ENCODE results near the gene TMEM183A.

Gene TMEM183A

DNA sequence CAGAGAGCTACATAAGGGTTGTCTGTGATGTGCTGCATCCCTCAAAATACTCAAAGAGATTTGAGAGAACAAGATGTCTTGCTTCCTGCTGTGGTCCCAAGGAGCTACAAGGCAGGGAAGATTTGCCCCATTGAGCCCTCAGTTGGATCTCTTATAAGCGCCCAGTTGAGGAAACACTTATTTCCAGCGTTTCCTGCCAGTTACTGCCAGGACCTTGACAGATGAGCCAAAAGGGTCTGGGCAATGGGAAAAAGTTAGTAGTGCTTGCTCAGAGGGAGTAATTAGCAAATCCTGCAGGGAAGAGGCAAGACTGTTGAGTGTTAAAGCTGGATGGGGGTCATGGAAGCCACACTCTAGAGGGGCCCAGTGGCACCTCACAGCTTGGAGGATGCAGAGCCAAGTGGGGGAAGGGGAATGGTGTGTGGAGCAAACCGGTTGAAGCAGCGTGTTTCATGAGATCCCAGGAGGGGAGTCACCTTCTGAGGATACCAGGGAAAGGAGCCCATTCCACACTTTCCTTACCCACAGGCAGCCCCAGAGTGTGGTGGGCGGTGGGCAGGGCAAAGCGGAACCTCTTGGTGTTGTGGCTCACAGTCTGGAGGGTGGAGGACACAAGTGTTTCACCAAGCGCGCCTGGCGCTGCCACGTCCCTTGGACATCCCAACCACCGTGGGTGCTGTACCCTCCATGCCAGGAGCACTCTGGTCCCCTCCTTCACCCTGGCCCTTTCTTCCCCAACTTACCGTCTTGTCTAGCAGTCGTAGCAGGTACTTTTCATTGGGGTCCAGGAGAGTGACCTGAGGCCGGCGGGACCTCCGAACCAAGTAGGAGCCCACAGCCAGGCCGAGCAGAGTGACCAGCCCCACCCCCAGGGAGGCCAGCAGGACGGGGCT lies 40.9 kb upstream of the TMEM183A start:
- Histone ChIP-seq H3K36me3 (ENCODE audit: control insufficient read depth in 1 of 2, insufficient read depth in 2 of 2, low read length in 2 of 2) (peaks cover 15 to 21% of the 10 kb centered on the region in 2 experiments), H3K27ac (ENCODE audit: low read depth, low read length) (peak overlapping the region; percentile 13), H4K91ac (ENCODE audit: low read depth, low read length) (peak overlapping the region; percentile 80), H2BK12ac (ENCODE audit: low read length) (no peak overlapping the region), H2AK5ac (ENCODE audit: low read length) (peak overlapping the region; percentile 22), H2BK5ac (ENCODE audit: low read depth, low read length, poor library complexity) (peak overlapping the region; percentile 59), H4K12ac (ENCODE audit: low read depth, low read length) (peak overlapping the region; percentile 6), H3K4ac (ENCODE audit: low read depth, low read length) (peak overlapping the region; percentile 39), H3K18ac (ENCODE audit: low read length) (peak overlapping the region; percentile 81), H3K9me3 (ENCODE audit: insufficient read depth, low read depth, low read length) (peaks cover 2% of the 10 kb centered on the region), H3K27me3 (ENCODE audit: insufficient read depth, low read length) (no peaks in the 10 kb centered on the region), H3K79me2 (ENCODE audit: control insufficient read depth, insufficient read depth, low read length, poor library complexity) (peaks cover 11% of the 10 kb centered on the region), H3K4me1 (ENCODE audit: control insufficient read depth in 1 of 2, insufficient read depth in 2 of 2, low read length in 2 of 2) (peaks cover 19 to 25% of the 10 kb centered on the region in 2 experiments), H3K9ac (ENCODE audit: low read length) (peak overlapping the region; percentile 93), H3K79me1 (ENCODE audit: low read length) (peaks cover 19% of the 10 kb centered on the region), H3K23ac (ENCODE audit: low read length) (no peak overlapping the region), H3K4me3 (ENCODE audit: low read depth, low read length) (peak overlapping the region; percentile 93), H2BK120ac (ENCODE audit: insufficient read depth, low read length, poor library complexity) (peak overlapping the region; percentile 54), H3K4me2 (ENCODE audit: low read length) (peak overlapping the region; percentile 76), H2AFZ (ENCODE audit: insufficient read depth, low read length, poor library complexity) (peak overlapping the region; percentile 85), H4K8ac (ENCODE audit: low read depth, low read length) (peak overlapping the region; percentile 84), H3K14ac (ENCODE audit: low read length) (peak overlapping the region; percentile 79)
- no peak for DNase-seq
- WGBS (ENCODE audit: extremely low coverage, insufficient coverage, insufficient read length), result no CpG with 5 or more reads among the region's 18 CpGs

DNA sequence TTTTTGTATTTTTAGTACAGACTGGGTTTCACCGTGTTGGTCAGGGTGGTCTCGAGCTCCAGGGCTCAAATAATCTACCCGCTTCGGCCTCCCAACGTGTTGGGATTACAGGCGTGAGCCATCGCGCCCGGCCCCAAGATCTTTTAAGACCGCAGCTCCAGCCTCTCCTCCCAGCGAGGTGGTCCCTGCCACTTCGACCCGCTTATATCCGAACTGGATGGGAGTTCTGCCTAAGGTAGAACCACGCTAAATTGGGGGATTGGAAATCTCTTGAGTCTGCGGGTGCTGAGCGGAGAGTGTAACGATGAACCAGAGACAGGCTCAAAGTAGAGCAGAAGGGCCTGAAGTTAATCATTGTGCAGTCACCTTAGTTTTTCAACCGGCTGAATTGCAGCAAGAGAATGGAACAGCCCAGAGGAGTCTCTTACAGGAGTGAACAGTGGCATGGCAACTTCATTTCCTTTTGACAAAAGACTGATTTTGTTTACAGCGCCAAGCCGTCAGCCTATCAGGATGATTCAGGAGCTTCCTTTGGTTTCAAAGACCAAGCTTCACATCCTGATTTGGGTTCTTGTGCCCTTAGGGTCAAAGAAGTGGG lies 39.4 kb upstream of the TMEM183A start:
- DNase-seq, result peak in 1 of 2 donors; percentile 62
- Histone ChIP-seq H3K36me3 (ENCODE audit: control insufficient read depth in 1 of 2, insufficient read depth in 2 of 2, low read length in 2 of 2) (peaks cover 9% of the 10 kb centered on the region in 2 experiments), H3K4me1 (ENCODE audit: control insufficient read depth in 1 of 2, insufficient read depth in 2 of 2, low read length in 2 of 2) (peaks cover 19 to 25% of the 10 kb centered on the region in 2 experiments), H3K27me3 (ENCODE audit: insufficient read depth, low read length) (no peaks in the 10 kb centered on the region), H3K14ac (ENCODE audit: low read length) (peak overlapping the region; percentile 9), H3K79me1 (ENCODE audit: low read length) (peaks cover 19% of the 10 kb centered on the region), H2BK120ac (ENCODE audit: insufficient read depth, low read length, poor library complexity) (peak overlapping the region; percentile 10), H3K79me2 (ENCODE audit: control insufficient read depth, insufficient read depth, low read length, poor library complexity) (peaks cover 11% of the 10 kb centered on the region), H3K9me3 (ENCODE audit: insufficient read depth, low read depth, low read length) (peaks cover 2% of the 10 kb centered on the region), H3K18ac (ENCODE audit: low read length) (peak overlapping the region; percentile 14), H3K27ac (ENCODE audit: low read depth, low read length) (peak overlapping the region; percentile 36), H4K12ac (ENCODE audit: low read depth, low read length) (no peak overlapping the region), H3K4me3 (ENCODE audit: low read depth, low read length) (peak overlapping the region; percentile 74), H2BK12ac (ENCODE audit: low read length) (no peak overlapping the region), H3K4me2 (ENCODE audit: low read length) (peak overlapping the region; percentile 95), H3K9ac (ENCODE audit: low read length) (peak overlapping the region; percentile 62), H3K23ac (ENCODE audit: low read length) (no peak overlapping the region), H2BK5ac (ENCODE audit: low read depth, low read length, poor library complexity) (peak overlapping the region; percentile 4), H2AFZ (ENCODE audit: insufficient read depth, low read length, poor library complexity) (peak overlapping the region; percentile 61), H4K91ac (ENCODE audit: low read depth, low read length) (peak overlapping the region; percentile 50), H3K4ac (ENCODE audit: low read depth, low read length) (no peak overlapping the region), H2AK5ac (ENCODE audit: low read length) (no peak overlapping the region), H4K8ac (ENCODE audit: low read depth, low read length) (peak overlapping the region; percentile 27)
- no CpG with 5 or more reads among the region's 21 CpGs for WGBS (ENCODE audit: extremely low coverage, insufficient coverage, insufficient read length)

DNA sequence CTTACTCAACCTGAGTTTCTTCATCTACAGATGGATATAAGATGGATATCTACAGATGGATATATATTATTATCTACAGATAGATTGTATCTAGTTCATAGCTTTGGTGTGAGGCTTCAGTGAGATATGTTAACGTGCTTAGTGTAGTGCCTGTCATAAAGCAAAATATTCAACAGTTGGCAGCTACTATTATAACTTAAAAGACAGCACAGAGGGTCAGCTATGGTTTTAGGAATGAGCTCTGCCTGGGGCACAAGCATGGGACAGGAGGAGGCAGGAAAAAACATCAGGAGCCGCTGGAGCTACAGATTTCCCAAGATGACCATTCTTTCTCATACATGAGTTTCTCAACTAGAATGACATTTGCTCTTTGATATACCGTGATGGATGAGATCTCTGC lies 38.8 kb upstream of the TMEM183A start:
- WGBS (ENCODE audit: extremely low coverage, insufficient coverage, insufficient read length), result no CpG with 5 or more reads among the region's 3 CpGs
- Histone ChIP-seq H3K36me3 (ENCODE audit: control insufficient read depth in 1 of 2, insufficient read depth in 2 of 2, low read length in 2 of 2) (peaks cover 6 to 7% of the 10 kb centered on the region in 2 experiments), H3K18ac (ENCODE audit: low read length) (no peak overlapping the region), H3K79me2 (ENCODE audit: control insufficient read depth, insufficient read depth, low read length, poor library complexity) (peaks cover 11% of the 10 kb centered on the region), H3K9ac (ENCODE audit: low read length) (no peak overlapping the region), H2AK5ac (ENCODE audit: low read length) (no peak overlapping the region), H3K4me1 (ENCODE audit: control insufficient read depth in 1 of 2, insufficient read depth in 2 of 2, low read length in 2 of 2) (peaks cover 19 to 25% of the 10 kb centered on the region in 2 experiments), H2BK120ac (ENCODE audit: insufficient read depth, low read length, poor library complexity) (no peak overlapping the region), H3K23ac (ENCODE audit: low read length) (no peak overlapping the region), H3K79me1 (ENCODE audit: low read length) (peaks cover 19% of the 10 kb centered on the region), H4K12ac (ENCODE audit: low read depth, low read length) (no peak overlapping the region), H3K27ac (ENCODE audit: low read depth, low read length) (no peak overlapping the region), H4K91ac (ENCODE audit: low read depth, low read length) (no peak overlapping the region), H4K8ac (ENCODE audit: low read depth, low read length) (no peak overlapping the region), H3K4me2 (ENCODE audit: low read length) (no peak overlapping the region), H2AFZ (ENCODE audit: insufficient read depth, low read length, poor library complexity) (no peak overlapping the region), H3K14ac (ENCODE audit: low read length) (no peak overlapping the region), H3K4me3 (ENCODE audit: low read depth, low read length) (no peak overlapping the region), H2BK5ac (ENCODE audit: low read depth, low read length, poor library complexity) (no peak overlapping the region), H2BK12ac (ENCODE audit: low read length) (no peak overlapping the region), H3K4ac (ENCODE audit: low read depth, low read length) (no peak overlapping the region), H3K9me3 (ENCODE audit: insufficient read depth, low read depth, low read length) (peaks cover 2% of the 10 kb centered on the region), H3K27me3 (ENCODE audit: insufficient read depth, low read length) (no peaks in the 10 kb centered on the region)
- peak; percentile 83 to 85 for DNase-seq

- peaks cover 11% of the 10 kb centered on the region for H3K79me2 ChIP-seq (ENCODE audit: control insufficient read depth, insufficient read depth, low read length, poor library complexity)
- WGBS (ENCODE audit: extremely low coverage, insufficient coverage, insufficient read length), result no CpG with 5 or more reads among the region's 5 CpGs
Measured at GRCh38 chr1:202968895-202969295, 38.3 kb upstream of the TMEM183A start.

More at GRCh38 chr1:202968895-202969295, 38.3 kb upstream of the TMEM183A start:
- H3K27ac ChIP-seq (ENCODE audit: low read depth, low read length), result no peak overlapping the region
- H2BK120ac ChIP-seq (ENCODE audit: insufficient read depth, low read length, poor library complexity), result no peak overlapping the region
- no peak overlapping the region for H3K9ac ChIP-seq (ENCODE audit: low read length)
- no peak overlapping the region for H3K4me3 ChIP-seq (ENCODE audit: low read depth, low read length)
- H2AK5ac ChIP-seq (ENCODE audit: low read length), result no peak overlapping the region
- DNase-seq, result peak; percentile 31 to 67
- no peak overlapping the region for H3K23ac ChIP-seq (ENCODE audit: low read length)
- H3K4me1 ChIP-seq (ENCODE audit: control insufficient read depth in 1 of 2, insufficient read depth in 2 of 2, low read length in 2 of 2), result peaks cover 19 to 25% of the 10 kb centered on the region in 2 experiments
- no peak overlapping the region for H3K18ac ChIP-seq (ENCODE audit: low read length)
- peaks cover 2% of the 10 kb centered on the region for H3K9me3 ChIP-seq (ENCODE audit: insufficient read depth, low read depth, low read length)
- no peak overlapping the region for H4K12ac ChIP-seq (ENCODE audit: low read depth, low read length)
- H3K14ac ChIP-seq (ENCODE audit: low read length), result no peak overlapping the region
- no peak overlapping the region for H3K4ac ChIP-seq (ENCODE audit: low read depth, low read length)
- no peak overlapping the region for H4K8ac ChIP-seq (ENCODE audit: low read depth, low read length)
- no peaks in the 10 kb centered on the region for H3K27me3 ChIP-seq (ENCODE audit: insufficient read depth, low read length)
- H2AFZ ChIP-seq (ENCODE audit: insufficient read depth, low read length, poor library complexity), result peak overlapping the region; percentile 15
- H3K4me2 ChIP-seq (ENCODE audit: low read length), result no peak overlapping the region
- no peak overlapping the region for H2BK12ac ChIP-seq (ENCODE audit: low read length)
- peaks cover 19% of the 10 kb centered on the region for H3K79me1 ChIP-seq (ENCODE audit: low read length)
- H4K91ac ChIP-seq (ENCODE audit: low read depth, low read length), result no peak overlapping the region
- no peak overlapping the region for H2BK5ac ChIP-seq (ENCODE audit: low read depth, low read length, poor library complexity)
- peaks cover 3 to 4% of the 10 kb centered on the region in 2 experiments for H3K36me3 ChIP-seq (ENCODE audit: control insufficient read depth in 1 of 2, insufficient read depth in 2 of 2, low read length in 2 of 2)
